Esophagus muscularis mucosa (tissue), 4 donors: ENCODE results near the gene TLE3. TPM values are rescaled to one million over a fixed set of nuclear protein-coding genes. Genes with fewer than 3 reads are reported as not detected.

Experiments used
- DNase-seq: peaks from one replicate; pipeline ENCODE4 v3.0.0-alpha.2; 2017; ENCODE audit errors: extremely low spot score
- H3K27ac ChIP-seq, 4 donors: fragments of 200-600 bp; sonication (generic); replicated peaks in 1 of 4; 1 replicate in 3 of 4; 2 replicates in 1 of 4; pipeline ENCODE4 v1.5.1; 2016 to 2019; ENCODE audit warnings: mild to moderate bottlenecking in 1 of 4
- H3K27me3 ChIP-seq, 4 donors: fragments of 200-600 bp; sonication (generic); one replicate each; pipeline versions ENCODE4 v1.5.1 to v1.6.0; 2016 to 2019
- H3K36me3 ChIP-seq, 4 donors: fragments of 200-600 bp; sonication (generic); one replicate each; pipeline ENCODE4 v1.5.1; 2016 to 2019
- H3K4me1 ChIP-seq, 4 donors: fragments of 200-600 bp; sonication (generic); one replicate each; pipeline ENCODE4 v1.5.1; 2016 to 2019
- H3K4me3 ChIP-seq, 4 donors: fragments of 200-600 bp; sonication (generic); 1 replicate in 2 of 4; 2 replicates in 2 of 4; pipeline ENCODE4 v1.5.1; 2016 to 2019; ENCODE audit warnings: mild to moderate bottlenecking in 4 of 4, moderate library complexity in 1 of 4
- H3K9me3 ChIP-seq, 4 donors: fragments of 200-600 bp; sonication (generic); 1 replicate in 3 of 4; 2 replicates in 1 of 4; pipeline ENCODE4 v1.5.1; 2016 to 2019
- CTCF ChIP-seq, 3 experiments: fragments of 200-600 bp in 2 of 3; fragments of 450-650 bp in 1 of 3; sonication (generic) in 2 of 3; IDR thresholded peaks; one replicate each; pipeline ENCODE4 v1.5.1; 2017 to 2019; ENCODE audit warnings: antibody characterized with exemption in 3 of 3, mild to moderate bottlenecking in 2 of 3, moderate library complexity in 1 of 3
- EP300 ChIP-seq: sonication (generic); formaldehyde crosslinking; IDR thresholded peaks from one replicate; pipeline ENCODE4 v1.6.1; 2017; ENCODE audit warnings: antibody characterized with exemption
- POLR2A ChIP-seq: fragments of 450-650 bp; IDR thresholded peaks from one replicate; pipeline ENCODE4 v1.6.1; 2017; ENCODE audit warnings: antibody characterized with exemption, moderate library complexity, mild to moderate bottlenecking, low read depth
- POLR2AphosphoS5 ChIP-seq, 2 donors: sonication (generic); formaldehyde crosslinking; IDR thresholded peaks; one replicate each; pipeline ENCODE4 v1.6.1; 2017; ENCODE audit warnings: antibody characterized with exemption in 2 of 2
- WGBS: methylation state at CpG from one replicate; pipeline ENCODE4 v1.1.5; 2018; 5-methylcytosine and 5-hydroxymethylcytosine counted together
- intact Hi-C: fragments of 100-400 bp; cut with DNase I; formaldehyde crosslinking; loops from one replicate; pipeline ENCODE4 v1.15.1; 2023
- total RNA-seq, 4 donors: library from RNA; depleted of rRNA; stranded (reverse); fragments of >200 nt; gene quantifications; one replicate each; pipeline versions ENCODE4 v1.1.0 to v1.2.1, GENCODE V29; 2016

The TLE3 gene
- total RNA-seq, 4 donors from 2014 or later = 35.7 to 81.3 (median 59.2) TPM

DNA sequence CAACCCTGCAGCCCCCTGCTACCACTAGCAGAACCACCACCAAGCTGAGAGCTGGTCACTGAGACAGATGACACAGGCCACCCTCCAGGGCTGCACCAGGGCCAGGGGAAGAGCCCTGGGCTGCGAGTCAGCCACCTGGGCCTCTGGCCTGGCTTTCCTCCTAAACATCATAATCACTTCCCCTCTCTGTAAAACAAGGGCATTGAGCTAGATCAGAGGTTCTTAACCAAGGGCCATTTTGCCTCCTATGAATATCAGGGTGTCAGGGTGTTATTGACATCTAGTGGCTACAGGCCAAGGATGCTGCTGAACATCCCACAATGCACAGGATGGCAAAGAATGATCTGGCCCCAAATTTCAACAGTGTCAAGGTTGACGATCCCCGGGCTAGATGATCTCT is 25.2 kb downstream of the TLE3 start:
- 94% methylated on average over 2 of the region's 3 CpGs for WGBS

GRCh38 chr15:70071799-70072198 is 25.9 kb downstream of the TLE3 start:
- intact Hi-C loops = no loop called here
- no peak for DNase-seq
- peaks cover 6 to 31% (median 16%) of the 10 kb centered on the region in 4 donors for H3K4me1 ChIP-seq
- no peak for TF ChIP-seq EP300
- no peak for TF ChIP-seq CTCF (IDR thresholded peaks at IDR 0.05)
- no peak for TF ChIP-seq POLR2A
- no peak for TF ChIP-seq POLR2AphosphoS5 (IDR thresholded peaks at IDR 0.05)
- WGBS = 86% methylated on average over 19 of the region's 19 CpGs
- H3K27me3 ChIP-seq = no peaks in the 10 kb centered on the region
- H3K4me3 ChIP-seq = no peak overlapping the region
- H3K27ac ChIP-seq = no peak overlapping the region
- H3K36me3 ChIP-seq = peaks cover 32 to 90% (median 75%) of the 10 kb centered on the region in 4 donors
- H3K9me3 ChIP-seq = no peaks in the 10 kb centered on the region

More for the DNA sequence above, 25.2 kb downstream of the TLE3 start:
- no peaks in the 10 kb centered on the region for H3K27me3 ChIP-seq
- peaks cover 12 to 38% (median 21%) of the 10 kb centered on the region in 4 donors for H3K4me1 ChIP-seq
- no peak for DNase-seq
- TF ChIP-seq POLR2A (no peak), POLR2AphosphoS5 (IDR thresholded peaks at IDR 0.05) (no peak)
- H3K9me3 ChIP-seq = no peaks in the 10 kb centered on the region
- no peak overlapping the region for H3K27ac ChIP-seq
- peaks cover 32 to 83% (median 74%) of the 10 kb centered on the region in 4 donors for H3K36me3 ChIP-seq
- intact Hi-C loops = no loop called here
- H3K4me3 ChIP-seq = no peak overlapping the region

- H3K4me1 ChIP-seq = peaks cover 12 to 38% (median 23%) of the 10 kb centered on the region in 4 donors
- no peak for DNase-seq
- H3K36me3 ChIP-seq = peaks cover 28 to 93% (median 79%) of the 10 kb centered on the region in 4 donors
- intact Hi-C loops = no loop called here
- no peaks in the 10 kb centered on the region for H3K27me3 ChIP-seq
- 98% methylated on average over 6 of the region's 7 CpGs for WGBS
- H3K27ac ChIP-seq = no peak overlapping the region
- H3K9me3 ChIP-seq = no peaks in the 10 kb centered on the region
- H3K4me3 ChIP-seq = no peak overlapping the region
- TF ChIP-seq EP300 (no peak), CTCF (IDR thresholded peaks at IDR 0.05) (no peak), POLR2AphosphoS5 (IDR thresholded peaks at IDR 0.05) (no peak), POLR2A (no peak)
Observed at GRCh38 chr15:70069716-70070115, 28.0 kb downstream of the TLE3 start.

DNA sequence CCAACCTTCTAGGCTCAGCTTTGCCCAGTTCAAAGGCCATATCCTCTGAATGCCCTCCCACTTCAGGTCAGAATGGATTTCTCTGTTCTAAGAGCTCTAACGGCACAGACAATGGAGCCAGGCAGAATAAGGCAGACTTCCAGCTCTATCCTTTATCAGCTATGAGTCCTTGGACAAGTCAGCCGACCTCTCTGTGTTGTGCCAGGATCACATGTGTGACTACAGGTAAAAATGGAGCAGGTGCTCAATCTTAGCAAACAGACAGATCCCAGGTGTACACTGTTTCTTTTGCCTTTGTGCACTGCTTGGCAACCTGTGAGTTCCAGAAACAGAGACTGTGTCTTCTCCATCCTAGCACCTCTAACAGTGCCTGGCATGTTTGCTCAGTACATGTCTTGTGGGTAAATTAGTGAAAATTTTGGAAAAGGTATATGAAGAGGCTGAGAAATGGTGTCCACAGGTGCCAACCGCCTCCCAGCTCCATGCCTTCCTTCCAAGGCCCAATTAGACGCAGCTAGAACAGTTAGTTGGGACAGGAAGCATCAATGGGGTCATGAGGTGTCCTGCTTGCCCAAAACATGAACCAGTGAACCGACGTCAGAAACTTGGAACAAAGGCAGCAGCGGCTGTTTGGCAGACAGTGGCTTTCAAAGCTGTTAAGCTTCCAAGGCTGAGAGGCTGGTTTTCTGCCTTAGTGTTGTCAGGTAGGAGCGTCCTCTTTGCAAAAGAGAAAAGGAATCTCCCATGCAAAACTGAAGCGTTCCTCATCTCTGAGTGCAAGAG is 28.7 kb downstream of the TLE3 start:
- TF ChIP-seq POLR2A (no peak), CTCF (IDR thresholded peaks at IDR 0.05) (no peak), POLR2AphosphoS5 (IDR thresholded peaks at IDR 0.05) (peak in 1 of 2 donors; percentile 34), EP300 (no peak)
- H3K9me3 ChIP-seq = no peaks in the 10 kb centered on the region
- no peak for DNase-seq
- H3K4me3 ChIP-seq = no peak overlapping the region
- intact Hi-C loops = no loop called here
- H3K36me3 ChIP-seq = peaks cover 22 to 92% (median 77%) of the 10 kb centered on the region in 4 donors
- H3K27ac ChIP-seq = peak overlapping the region in 1 of 4 donors; percentile 7
- 71% methylated on average over 8 of the region's 9 CpGs for WGBS
- H3K4me1 ChIP-seq = peaks cover 12 to 38% (median 23%) of the 10 kb centered on the region in 4 donors
- no peaks in the 10 kb centered on the region for H3K27me3 ChIP-seq

DNA sequence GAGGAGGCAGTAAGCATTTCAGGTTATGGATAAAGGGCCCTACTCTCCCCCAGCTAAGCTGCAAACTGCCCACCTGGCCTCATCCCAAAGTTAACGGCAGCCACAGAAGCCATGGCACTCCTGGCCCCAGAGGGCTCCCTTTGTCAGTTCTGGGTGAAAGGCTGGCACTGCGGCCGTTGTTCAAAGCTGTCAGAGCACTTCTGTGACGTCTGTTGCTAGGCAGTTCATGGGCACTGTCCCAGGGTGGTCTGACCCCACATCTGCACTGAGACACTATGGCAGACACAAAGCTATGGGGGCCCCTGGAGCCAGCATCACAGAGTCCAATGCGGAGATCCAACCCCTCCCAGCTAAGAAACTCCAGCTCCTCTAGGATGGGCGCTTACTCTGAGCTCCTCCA is 30.0 kb downstream of the TLE3 start:
- no peak overlapping the region for H3K4me3 ChIP-seq
- peaks cover 18 to 48% (median 31%) of the 10 kb centered on the region in 4 donors for H3K4me1 ChIP-seq
- WGBS = 90% methylated on average over 6 of the region's 6 CpGs
- no peak overlapping the region for H3K27ac ChIP-seq
- no peak for DNase-seq
- TF ChIP-seq EP300 (no peak), POLR2AphosphoS5 (IDR thresholded peaks at IDR 0.05) (no peak), CTCF (IDR thresholded peaks at IDR 0.05) (no peak), POLR2A (no peak)
- intact Hi-C loops = no loop called here
- peaks cover 9 to 87% (median 66%) of the 10 kb centered on the region in 4 donors for H3K36me3 ChIP-seq
- no peaks in the 10 kb centered on the region for H3K27me3 ChIP-seq
- no peaks in the 10 kb centered on the region for H3K9me3 ChIP-seq
